PC-3 (cell line): ENCODE measurements around the gene RASAL2.

Experiments
- EZH2 ChIP-seq: fragments of 300-600 bp; sonication (generic); IDR thresholded peaks from one replicate; pipeline ENCODE4 v1.6.1; 2017; ENCODE audit warnings: antibody characterized with exemption, mild to moderate bottlenecking, low read length; ENCODE audit not compliant: unreplicated experiment
- TF ChIP-seq, protein P1 (sequence below): fragments of 300-600 bp; sonication (generic); conservative IDR thresholded peaks from 2 replicates; pipeline ENCODE4 v1.5.1; 2017; ENCODE audit warnings: antibody characterized with exemption, low read depth, mild to moderate bottlenecking, low read length

DNA sequence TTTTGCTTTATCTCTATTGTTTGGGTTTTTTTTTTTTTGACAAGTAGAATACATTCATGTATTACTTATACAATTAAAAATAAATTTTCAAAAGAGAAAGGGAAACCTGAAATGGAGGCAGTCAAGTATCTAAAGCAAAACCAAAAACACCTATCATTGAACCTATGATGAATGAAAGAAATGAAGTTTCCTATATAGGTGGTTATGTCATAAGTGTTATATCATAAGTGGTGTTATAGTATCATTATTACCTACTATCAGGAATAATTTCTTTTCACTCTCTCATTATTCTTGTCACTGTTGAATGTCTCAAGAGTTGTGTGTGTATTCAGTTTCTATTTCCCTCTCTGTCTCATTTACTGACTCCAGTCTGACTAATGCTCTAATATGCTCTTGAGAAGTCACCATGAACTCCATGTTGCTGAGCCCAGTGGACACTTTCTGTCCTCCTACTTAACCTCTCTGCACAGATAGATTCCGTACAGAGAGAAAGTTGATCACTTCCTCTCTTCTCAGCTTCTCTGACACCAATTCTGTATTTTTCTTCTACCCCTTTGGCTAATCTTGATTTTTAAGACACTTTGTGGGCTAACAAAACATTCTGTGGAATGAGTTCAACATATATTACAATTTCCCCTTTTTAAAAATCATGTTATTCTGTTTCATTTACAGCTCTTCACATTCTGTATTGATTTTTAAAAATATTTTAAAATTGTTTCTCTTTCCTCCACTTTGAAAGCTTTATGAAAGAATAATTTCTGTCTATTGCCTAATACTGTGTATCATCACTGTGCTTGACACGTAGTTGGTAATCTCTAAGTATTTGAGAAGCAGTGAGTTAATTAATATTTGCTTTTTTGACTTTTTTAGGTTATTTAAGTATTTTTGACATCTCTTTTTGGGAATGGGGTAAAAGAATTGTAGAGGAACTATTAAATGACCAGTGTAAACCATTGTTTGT lies 50.1 kb downstream of the RASAL2 start:
- TF ChIP-seq EZH2 = no peak
- TF ChIP-seq, protein P1, sequence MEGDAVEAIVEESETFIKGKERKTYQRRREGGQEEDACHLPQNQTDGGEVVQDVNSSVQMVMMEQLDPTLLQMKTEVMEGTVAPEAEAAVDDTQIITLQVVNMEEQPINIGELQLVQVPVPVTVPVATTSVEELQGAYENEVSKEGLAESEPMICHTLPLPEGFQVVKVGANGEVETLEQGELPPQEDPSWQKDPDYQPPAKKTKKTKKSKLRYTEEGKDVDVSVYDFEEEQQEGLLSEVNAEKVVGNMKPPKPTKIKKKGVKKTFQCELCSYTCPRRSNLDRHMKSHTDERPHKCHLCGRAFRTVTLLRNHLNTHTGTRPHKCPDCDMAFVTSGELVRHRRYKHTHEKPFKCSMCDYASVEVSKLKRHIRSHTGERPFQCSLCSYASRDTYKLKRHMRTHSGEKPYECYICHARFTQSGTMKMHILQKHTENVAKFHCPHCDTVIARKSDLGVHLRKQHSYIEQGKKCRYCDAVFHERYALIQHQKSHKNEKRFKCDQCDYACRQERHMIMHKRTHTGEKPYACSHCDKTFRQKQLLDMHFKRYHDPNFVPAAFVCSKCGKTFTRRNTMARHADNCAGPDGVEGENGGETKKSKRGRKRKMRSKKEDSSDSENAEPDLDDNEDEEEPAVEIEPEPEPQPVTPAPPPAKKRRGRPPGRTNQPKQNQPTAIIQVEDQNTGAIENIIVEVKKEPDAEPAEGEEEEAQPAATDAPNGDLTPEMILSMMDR = no peak
